Upper lobe of left lung (tissue), 4 donors: ENCODE data around the gene KCTD11.

Source experiments
- EP300 ChIP-seq, 4 donors: sonication (generic); formaldehyde crosslinking; IDR thresholded peaks; one replicate each; pipeline ENCODE4 v1.5.1; 2017; ENCODE audit warnings: antibody characterized with exemption in 4 of 4, control low read depth in 2 of 4
- POLR2A ChIP-seq, 4 donors: fragments of 450-650 bp; IDR thresholded peaks; one replicate each; pipeline ENCODE4 v1.5.1; 2016 to 2017; ENCODE audit warnings: antibody characterized with exemption in 4 of 4, mild to moderate bottlenecking in 2 of 4
- POLR2AphosphoS5 ChIP-seq, 2 donors: sonication (generic); formaldehyde crosslinking; IDR thresholded peaks; one replicate each; pipeline ENCODE4 v1.5.1; 2017; ENCODE audit warnings: antibody characterized with exemption in 2 of 2
- TF ChIP-seq, protein P1 (sequence below), 6 experiments: fragments of 450-650 bp in 4 of 6; fragments of 200-600 bp in 2 of 6; sonication (generic) in 2 of 6; IDR thresholded peaks; one replicate each; pipeline ENCODE4 v1.5.1; 2016 to 2019; ENCODE audit warnings: antibody characterized with exemption in 6 of 6

DNA sequence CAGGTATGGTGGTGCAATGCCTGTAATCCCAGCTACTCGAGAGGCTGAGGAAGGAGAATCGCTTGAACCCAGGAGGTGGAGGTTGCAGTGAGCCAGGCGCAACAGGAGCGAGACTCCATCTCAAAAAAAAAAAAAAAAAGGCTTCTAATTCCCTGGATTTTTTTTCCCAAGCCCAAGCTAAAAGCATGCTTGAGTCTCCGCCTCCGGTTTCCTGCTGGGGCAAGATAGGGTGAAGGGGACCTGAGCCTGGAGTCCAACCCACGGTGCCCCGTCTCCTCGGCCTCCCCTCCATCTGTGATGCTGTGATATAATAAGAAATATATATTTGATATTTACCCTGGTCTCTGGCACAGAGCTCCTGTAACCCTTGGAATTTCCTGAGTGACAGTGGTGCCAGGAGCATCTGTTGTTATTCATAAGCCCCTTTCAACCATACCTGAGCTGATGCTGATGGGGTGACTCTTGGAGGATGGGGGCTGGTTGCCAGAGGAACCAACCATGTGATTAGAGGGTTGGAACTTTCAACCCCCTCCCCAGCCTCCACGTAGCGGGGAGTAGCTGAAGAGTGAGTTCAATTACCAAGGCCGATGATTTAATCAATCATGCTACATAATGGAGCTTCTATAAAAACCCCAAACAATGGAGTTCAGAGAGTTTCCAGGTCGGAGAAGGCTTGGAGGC is 16.1 kb downstream of the KCTD11 start:
- TF ChIP-seq, protein P1, sequence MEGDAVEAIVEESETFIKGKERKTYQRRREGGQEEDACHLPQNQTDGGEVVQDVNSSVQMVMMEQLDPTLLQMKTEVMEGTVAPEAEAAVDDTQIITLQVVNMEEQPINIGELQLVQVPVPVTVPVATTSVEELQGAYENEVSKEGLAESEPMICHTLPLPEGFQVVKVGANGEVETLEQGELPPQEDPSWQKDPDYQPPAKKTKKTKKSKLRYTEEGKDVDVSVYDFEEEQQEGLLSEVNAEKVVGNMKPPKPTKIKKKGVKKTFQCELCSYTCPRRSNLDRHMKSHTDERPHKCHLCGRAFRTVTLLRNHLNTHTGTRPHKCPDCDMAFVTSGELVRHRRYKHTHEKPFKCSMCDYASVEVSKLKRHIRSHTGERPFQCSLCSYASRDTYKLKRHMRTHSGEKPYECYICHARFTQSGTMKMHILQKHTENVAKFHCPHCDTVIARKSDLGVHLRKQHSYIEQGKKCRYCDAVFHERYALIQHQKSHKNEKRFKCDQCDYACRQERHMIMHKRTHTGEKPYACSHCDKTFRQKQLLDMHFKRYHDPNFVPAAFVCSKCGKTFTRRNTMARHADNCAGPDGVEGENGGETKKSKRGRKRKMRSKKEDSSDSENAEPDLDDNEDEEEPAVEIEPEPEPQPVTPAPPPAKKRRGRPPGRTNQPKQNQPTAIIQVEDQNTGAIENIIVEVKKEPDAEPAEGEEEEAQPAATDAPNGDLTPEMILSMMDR (IDR thresholded peaks at IDR 0.05), result no peak
- TF ChIP-seq POLR2A (IDR thresholded peaks at IDR 0.05) (no peak), EP300 (IDR thresholded peaks at IDR 0.05) (no peak), POLR2AphosphoS5 (IDR thresholded peaks at IDR 0.05) (no peak)
